NK-92 (cell line): ENCODE data around the gene ANXA2.
"Not testable (repeated sequence)": the region's sequence is repeated elsewhere in the genome, so short reads cannot be mapped to it uniquely, and the experiment has no call there.

Source experiments
- DNase-seq: peaks from one replicate; lab custom pipeline; 2025; ENCODE audit not compliant: unreplicated experiment; lab: John Stamatoyannopoulos, UW

The ANXA2 gene

GRCh38 chr15:60372227-60372626, 25.6 kb downstream of the ANXA2 start:
- DNase-seq = no peak

- DNase-seq = no peak
These were observed 26.4 kb downstream of the ANXA2 start for GRCh38 chr15:60371175-60372051.

GRCh38 chr15:60370869-60371136, 27.0 kb downstream of the ANXA2 start:
- no peak for DNase-seq

GRCh38 chr15:60370105-60370868, 27.5 kb downstream of the ANXA2 start:
- DNase-seq = no peak

GRCh38 chr15:60369696-60370095, 28.1 kb downstream of the ANXA2 start:
- DNase-seq = no peak

GRCh38 chr15:60364612-60364924, 33.2 kb downstream of the ANXA2 start:
- DNase-seq = no peak

- no peak for DNase-seq
These were observed 33.7 kb downstream of the ANXA2 start for GRCh38 chr15:60363903-60364611.

GRCh38 chr15:60363087-60363549, 34.7 kb downstream of the ANXA2 start:
- DNase-seq = no peak

GRCh38 chr15:60362321-60363086, 35.3 kb downstream of the ANXA2 start:
- DNase-seq = no peak

GRCh38 chr15:60359738-60360137, 38.0 kb downstream of the ANXA2 start:
- not testable (repeated sequence) for DNase-seq

GRCh38 chr15:60358935-60359682, 38.7 kb downstream of the ANXA2 start:
- DNase-seq = no peak

- no peak for DNase-seq
These were observed 41.0 kb downstream of the ANXA2 start for GRCh38 chr15:60356832-60357231.

GRCh38 chr15:60355148-60355857, 42.5 kb downstream of the ANXA2 start:
- no peak for DNase-seq

- no peak for DNase-seq
These were observed 44.4 kb downstream of the ANXA2 start for GRCh38 chr15:60353245-60353920.

- no peak for DNase-seq
These were observed 45.3 kb downstream of the ANXA2 start for GRCh38 chr15:60352525-60352924.

- no peak for DNase-seq
These were observed 46.7 kb downstream of the ANXA2 start for GRCh38 chr15:60351066-60351465.

- DNase-seq = no peak
These were observed 47.7 kb downstream of the ANXA2 start for GRCh38 chr15:60350108-60350507.

GRCh38 chr15:60349589-60349988, 48.2 kb downstream of the ANXA2 start:
- DNase-seq = no peak

- no peak for DNase-seq
These were observed 50.2 kb downstream of the ANXA2 start for GRCh38 chr15:60347480-60348049.
